PC-9 (cell line): Measurements from ENCODE around the gene TNFSF11. TPM values are rescaled to one million over a fixed set of nuclear protein-coding genes. Genes with fewer than 3 reads are reported as not detected.

Experiments used
- BruUV-seq: library from RNA; stranded (reverse); fragments of 400-500 nt; replicated peaks from 2 replicates; lab custom pipeline; 2021; lab: Mats Ljungman, UMichigan
- CTCF ChIA-PET: fragments of 300-600 bp; sonication (Branson Sonifier 250); formaldehyde crosslinking; loops from one replicate; lab custom pipeline; 2022; ENCODE audit warnings: antibody characterized with exemption; lab: Charles Lee
- POLR2A ChIA-PET: fragments of 300-600 bp; sonication (Branson Sonifier 250); formaldehyde crosslinking; loops from one replicate; lab custom pipeline; 2022; ENCODE audit warnings: antibody characterized with exemption; ENCODE audit not compliant: unreplicated experiment; lab: Charles Lee
- DNase-seq, 2 experiments: peaks; one replicate each; pipeline versions ENCODE4 v3.0.0 to v3.0.0-alpha.2; 2015 to 2022; ENCODE audit warnings: mixed read lengths in 1 of 2
- H2AFZ ChIP-seq: fragments of 200-600 bp; sonication (generic); 2 replicates; pipeline ENCODE4 v1.8.1; 2017; ENCODE audit warnings: antibody characterized with exemption
- H3F3A ChIP-seq: fragments of 200-600 bp; sonication (generic); 2 replicates; pipeline ENCODE4 v1.8.1; 2017; ENCODE audit warnings: antibody characterized with exemption, mild to moderate bottlenecking, low read depth; ENCODE audit not compliant: insufficient read depth
- H3K27ac ChIP-seq: fragments of 200-600 bp; sonication (generic); 2 replicates; pipeline ENCODE4 v1.6.1; 2016; ENCODE audit warnings: mixed run types
- H3K27me3 ChIP-seq: fragments of 200-600 bp; sonication (generic); 2 replicates; pipeline ENCODE4 v1.6.1; 2016; ENCODE audit warnings: low read depth, mixed run types; ENCODE audit not compliant: insufficient read depth
- H3K36me3 ChIP-seq: fragments of 200-600 bp; sonication (generic); 2 replicates; pipeline ENCODE4 v1.6.1; 2016; ENCODE audit warnings: low read depth, mixed run types
- H3K4me1 ChIP-seq: fragments of 200-600 bp; sonication (generic); replicated peaks from 2 replicates; pipeline ENCODE4 v1.6.1; 2016; ENCODE audit warnings: mixed run types; ENCODE audit not compliant: insufficient read depth
- H3K4me2 ChIP-seq: fragments of 200-600 bp; sonication (generic); 2 replicates; pipeline ENCODE4 v1.6.1; 2017; ENCODE audit warnings: mixed run types
- H3K4me3 ChIP-seq: fragments of 200-600 bp; sonication (generic); 2 replicates; pipeline ENCODE4 v1.6.1; 2016; ENCODE audit warnings: mixed run types
- H3K79me2 ChIP-seq: fragments of 200-600 bp; sonication (generic); 2 replicates; pipeline ENCODE4 v1.6.1; 2017; ENCODE audit warnings: low read depth, mixed run types
- H3K9me2 ChIP-seq: fragments of 200-600 bp; sonication (generic); 2 replicates; pipeline ENCODE4 v1.8.1; 2017; ENCODE audit warnings: mild to moderate bottlenecking; ENCODE audit not compliant: insufficient read depth
- H3K9me3 ChIP-seq: fragments of 200-600 bp; sonication (generic); 2 replicates; pipeline ENCODE4 v1.8.1; 2016; ENCODE audit warnings: low read depth; ENCODE audit not compliant: insufficient read depth
- H4K20me1 ChIP-seq: fragments of 200-600 bp; sonication (generic); 2 replicates; pipeline ENCODE4 v1.8.1; 2017; ENCODE audit not compliant: insufficient read depth
- CTCF ChIP-seq: fragments of 200-600 bp; sonication (generic); conservative IDR thresholded peaks from 2 replicates; pipeline ENCODE4 v1.6.1; 2017; ENCODE audit warnings: mixed run types, antibody characterized with exemption, mild to moderate bottlenecking, moderate library complexity
- EZH2 ChIP-seq: fragments of 200-600 bp; sonication (generic); IDR thresholded peaks from 2 replicates; pipeline ENCODE4 v1.8.0; 2017; ENCODE audit warnings: antibody characterized with exemption, low read depth
- intact Hi-C: fragments of 100-400 bp; cut with micrococcal nuclease; formaldehyde crosslinking; loops from one replicate; pipeline ENCODE4 v1.10.0; 2022; ENCODE audit not compliant: unreplicated experiment
- total RNA-seq: library from RNA; stranded (reverse); gene quantifications from 2 replicates; pipeline ENCODE4 v1.2.3, GENCODE V29; 2021

The TNFSF11 gene
- total RNA-seq, 1 experiment from 2014 or later: not detected

GRCh38 chr13:42526276-42526675 is 47.7 kb upstream of the TNFSF11 start:
- CTCF ChIA-PET: no interaction called here
- no TSS peak for BruUV-seq

DNA sequence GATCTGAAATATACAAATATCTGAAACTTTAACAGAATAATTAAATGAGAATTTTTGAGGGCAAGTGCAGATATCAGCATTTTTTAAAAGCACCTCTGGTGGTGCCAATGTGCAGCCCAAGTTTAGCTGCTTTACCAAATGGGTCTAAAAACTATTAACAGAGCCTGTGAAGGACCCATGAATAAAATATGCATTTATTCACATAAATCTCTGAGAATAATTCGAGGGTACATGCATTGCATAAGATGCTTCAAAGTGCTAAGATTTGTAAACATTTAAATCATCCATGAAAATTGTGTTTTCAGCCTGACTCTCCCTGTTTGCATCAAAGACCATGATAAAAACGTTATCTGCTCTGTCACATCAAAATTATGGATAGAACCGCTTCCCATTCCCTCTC is 47.1 kb upstream of the TNFSF11 start:
- H3K4me2 ChIP-seq: no peak overlapping the region
- no peaks in the 10 kb centered on the region for H3K4me1 ChIP-seq
- no peak for DNase-seq
- intact Hi-C loops: no loop called here
- no peaks in the 10 kb centered on the region for H4K20me1 ChIP-seq
- H3K9me3 ChIP-seq: no peaks in the 10 kb centered on the region
- H3K36me3 ChIP-seq: no peaks in the 10 kb centered on the region
- no peaks in the 10 kb centered on the region for H3K9me2 ChIP-seq
- no peak overlapping the region for H3K27ac ChIP-seq
- no TSS peak for BruUV-seq
- H2AFZ ChIP-seq: no peak overlapping the region
- no peak overlapping the region for H3K4me3 ChIP-seq
- H3K79me2 ChIP-seq: no peaks in the 10 kb centered on the region
- TF ChIP-seq EZH2 (no peak), CTCF (no peak)
- CTCF ChIA-PET: no interaction called here
- POLR2A ChIA-PET: no interaction called here
- no peaks in the 10 kb centered on the region for H3F3A ChIP-seq
- H3K27me3 ChIP-seq: no peaks in the 10 kb centered on the region

More at GRCh38 chr13:42526276-42526675, 47.7 kb upstream of the TNFSF11 start:
- TF ChIP-seq EZH2: no peak
- TF ChIP-seq CTCF: no peak
- H3K36me3 ChIP-seq: no peaks in the 10 kb centered on the region
- H3K4me2 ChIP-seq: no peak overlapping the region
- no peak for DNase-seq
- no peaks in the 10 kb centered on the region for H3K4me1 ChIP-seq
- intact Hi-C loops: no loop called here
- no peaks in the 10 kb centered on the region for H4K20me1 ChIP-seq
- no peak overlapping the region for H3K4me3 ChIP-seq
- no peaks in the 10 kb centered on the region for H3K9me3 ChIP-seq
- no peak overlapping the region for H3K27ac ChIP-seq
- H3K27me3 ChIP-seq: no peaks in the 10 kb centered on the region
- H3K9me2 ChIP-seq: no peaks in the 10 kb centered on the region
- H2AFZ ChIP-seq: no peak overlapping the region
- H3F3A ChIP-seq: no peaks in the 10 kb centered on the region
- H3K79me2 ChIP-seq: no peaks in the 10 kb centered on the region
- POLR2A ChIA-PET: interaction anchor here (0.6 kb wide), 1 partner anchor 61 kb away, joined by 6 read pairs; no protein-coding TSS in a partner anchor

DNA sequence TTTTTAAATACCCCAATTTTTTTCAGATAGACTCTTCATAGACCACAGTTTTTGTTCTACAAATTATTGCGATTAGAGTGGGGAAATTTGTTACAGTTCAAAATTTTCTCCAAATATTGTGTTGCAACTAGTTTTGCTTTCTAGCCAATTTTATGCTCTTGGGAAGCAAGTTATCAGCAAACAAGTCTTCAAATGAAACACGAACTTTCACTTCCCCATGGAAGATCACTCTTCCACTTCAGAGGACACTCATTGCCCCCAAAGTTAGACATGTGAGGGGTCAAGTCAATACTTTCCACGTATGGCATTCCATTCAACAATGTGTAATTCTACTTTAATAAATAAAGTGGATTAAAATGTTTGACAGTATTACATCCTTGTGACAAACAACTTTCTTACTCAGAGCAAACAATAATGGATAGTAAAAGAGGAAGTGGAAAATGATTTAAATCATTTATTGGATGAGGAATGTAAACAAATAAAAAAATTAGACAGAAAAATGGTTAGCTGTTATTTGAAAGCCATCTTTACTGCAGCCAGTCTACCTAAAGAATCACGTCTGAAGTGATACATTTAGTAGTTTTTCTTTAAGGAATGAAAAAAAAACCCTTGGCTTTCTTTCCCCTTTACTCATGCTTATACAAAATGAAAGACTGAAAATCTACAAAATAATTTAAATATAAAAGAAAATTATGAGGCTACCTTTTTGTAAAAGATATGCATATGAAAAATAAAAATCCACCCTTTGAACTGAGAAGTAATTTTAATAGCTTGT is 41.2 kb upstream of the TNFSF11 start:
- TF ChIP-seq CTCF (no peak), EZH2 (no peak)
- no peaks in the 10 kb centered on the region for H3F3A ChIP-seq
- intact Hi-C loops: no loop called here
- no peak overlapping the region for H3K4me3 ChIP-seq
- H3K36me3 ChIP-seq: no peaks in the 10 kb centered on the region
- peak in 1 of 2 experiments; percentile 26 for DNase-seq
- no TSS peak for BruUV-seq
- H3K27me3 ChIP-seq: no peaks in the 10 kb centered on the region
- H3K4me1 ChIP-seq: no peaks in the 10 kb centered on the region
- H3K9me2 ChIP-seq: no peaks in the 10 kb centered on the region
- no peak overlapping the region for H3K4me2 ChIP-seq
- no peaks in the 10 kb centered on the region for H4K20me1 ChIP-seq
- POLR2A ChIA-PET: no interaction called here
- CTCF ChIA-PET: no interaction called here
- H3K79me2 ChIP-seq: no peaks in the 10 kb centered on the region
- H2AFZ ChIP-seq: no peak overlapping the region
- no peaks in the 10 kb centered on the region for H3K9me3 ChIP-seq
- H3K27ac ChIP-seq: no peak overlapping the region
